Measurements from ENCODE around the gene IGF2R.

DNA sequence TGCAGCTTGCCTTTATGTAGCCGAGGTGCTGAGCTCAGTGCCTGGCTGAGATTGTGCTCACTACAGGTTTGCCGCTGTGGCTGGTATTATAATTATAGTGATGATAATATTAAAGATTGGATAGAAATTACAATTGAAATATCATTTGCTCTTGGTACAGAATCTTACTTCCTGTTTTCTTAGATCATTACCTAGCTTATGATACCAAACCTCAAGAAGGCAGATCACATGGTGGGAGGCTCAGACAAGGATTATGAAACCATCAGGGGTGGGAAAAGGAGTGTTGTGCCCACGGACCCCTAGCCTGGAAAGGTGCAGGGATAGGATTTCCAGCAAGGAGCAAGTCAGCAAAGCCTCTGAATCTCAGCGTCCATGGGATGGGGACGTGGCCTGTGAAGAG lies 70.6 kb downstream of the IGF2R start:
- no peak for TF ChIP-seq EZH2 (IDR thresholded peaks at IDR 0.05; ENCODE audit: borderline replicate concordance, low read depth, low read length, severe bottlenecking)
- TF ChIP-seq, protein P1, sequence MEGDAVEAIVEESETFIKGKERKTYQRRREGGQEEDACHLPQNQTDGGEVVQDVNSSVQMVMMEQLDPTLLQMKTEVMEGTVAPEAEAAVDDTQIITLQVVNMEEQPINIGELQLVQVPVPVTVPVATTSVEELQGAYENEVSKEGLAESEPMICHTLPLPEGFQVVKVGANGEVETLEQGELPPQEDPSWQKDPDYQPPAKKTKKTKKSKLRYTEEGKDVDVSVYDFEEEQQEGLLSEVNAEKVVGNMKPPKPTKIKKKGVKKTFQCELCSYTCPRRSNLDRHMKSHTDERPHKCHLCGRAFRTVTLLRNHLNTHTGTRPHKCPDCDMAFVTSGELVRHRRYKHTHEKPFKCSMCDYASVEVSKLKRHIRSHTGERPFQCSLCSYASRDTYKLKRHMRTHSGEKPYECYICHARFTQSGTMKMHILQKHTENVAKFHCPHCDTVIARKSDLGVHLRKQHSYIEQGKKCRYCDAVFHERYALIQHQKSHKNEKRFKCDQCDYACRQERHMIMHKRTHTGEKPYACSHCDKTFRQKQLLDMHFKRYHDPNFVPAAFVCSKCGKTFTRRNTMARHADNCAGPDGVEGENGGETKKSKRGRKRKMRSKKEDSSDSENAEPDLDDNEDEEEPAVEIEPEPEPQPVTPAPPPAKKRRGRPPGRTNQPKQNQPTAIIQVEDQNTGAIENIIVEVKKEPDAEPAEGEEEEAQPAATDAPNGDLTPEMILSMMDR (IDR thresholded peaks at IDR 0.05; ENCODE audit: borderline replicate concordance, extremely low read depth, low read length, poor library complexity, severe bottlenecking): no peak
